NCI-H1092 treated with DMSO at 0.1 percent for 48 hours (cell line): ENCODE measurements around the gene TBC1D4.
"Not testable (repeated sequence)": the region's sequence is repeated elsewhere in the genome, so short reads cannot be mapped to it uniquely, and the experiment has no call there.

ENCODE experiments used
- DNase-seq: peaks from one replicate; lab custom pipeline; 2025; lab: John Stamatoyannopoulos, UW

The TBC1D4 gene

DNA sequence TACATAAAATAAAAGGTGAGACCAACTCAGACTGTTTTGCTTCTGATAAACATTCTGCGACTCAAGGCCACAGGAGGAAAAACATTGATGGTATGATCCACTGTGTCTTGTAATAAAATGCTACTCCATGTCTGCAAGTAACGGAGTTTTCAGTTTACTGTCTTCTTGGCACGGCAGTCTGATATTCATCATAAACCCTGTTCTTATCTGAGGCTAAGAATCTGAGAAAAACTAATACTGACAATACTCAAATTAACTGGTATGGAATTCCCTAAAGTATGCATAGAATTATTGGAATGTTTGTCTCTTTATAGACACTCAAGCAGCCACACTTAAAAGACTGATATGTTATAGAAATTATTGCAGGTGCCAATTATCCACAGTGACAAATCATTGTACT, 125.5 kb downstream of the TBC1D4 start:
- no peak for DNase-seq

DNA sequence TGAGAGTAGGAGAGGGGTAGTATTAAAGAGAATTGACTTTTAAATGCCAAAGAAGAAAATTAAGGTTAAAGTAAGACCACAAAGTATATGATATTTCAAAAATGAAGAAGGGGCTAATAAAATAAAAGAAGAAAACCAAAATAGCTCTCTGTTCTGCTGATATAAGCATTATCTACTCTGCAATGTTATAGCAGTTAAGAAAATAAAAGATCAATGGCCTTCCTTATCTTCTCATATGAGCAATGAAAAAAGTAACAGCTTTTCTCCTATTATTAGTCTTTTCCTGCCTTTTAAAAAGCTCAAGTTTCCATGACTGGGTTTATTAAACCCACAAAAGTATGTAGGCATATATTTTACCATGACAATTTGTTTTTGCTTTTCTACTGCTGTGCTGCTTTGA, 126.4 kb downstream of the TBC1D4 start:
- no peak for DNase-seq

DNA sequence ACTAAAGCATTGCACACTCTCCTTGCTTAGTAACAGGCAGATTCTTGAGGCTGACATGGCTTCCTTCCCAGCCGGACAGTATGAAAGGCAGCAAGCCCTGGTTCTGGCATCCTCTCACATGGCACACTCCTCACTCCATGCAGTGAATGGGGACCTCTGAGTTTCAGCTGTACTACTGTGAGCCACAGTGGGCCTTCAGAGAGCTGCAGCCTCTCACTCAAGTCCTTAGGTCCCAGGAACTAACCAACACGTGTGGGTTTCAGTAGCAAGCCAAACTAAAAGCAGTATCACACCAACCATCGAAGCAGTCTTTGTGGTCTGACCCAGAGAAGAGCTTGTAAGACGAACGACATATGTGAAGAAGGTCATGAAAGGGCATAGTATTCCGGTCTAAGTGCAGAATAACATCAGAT, 128.2 kb downstream of the TBC1D4 start:
- no peak for DNase-seq

DNA sequence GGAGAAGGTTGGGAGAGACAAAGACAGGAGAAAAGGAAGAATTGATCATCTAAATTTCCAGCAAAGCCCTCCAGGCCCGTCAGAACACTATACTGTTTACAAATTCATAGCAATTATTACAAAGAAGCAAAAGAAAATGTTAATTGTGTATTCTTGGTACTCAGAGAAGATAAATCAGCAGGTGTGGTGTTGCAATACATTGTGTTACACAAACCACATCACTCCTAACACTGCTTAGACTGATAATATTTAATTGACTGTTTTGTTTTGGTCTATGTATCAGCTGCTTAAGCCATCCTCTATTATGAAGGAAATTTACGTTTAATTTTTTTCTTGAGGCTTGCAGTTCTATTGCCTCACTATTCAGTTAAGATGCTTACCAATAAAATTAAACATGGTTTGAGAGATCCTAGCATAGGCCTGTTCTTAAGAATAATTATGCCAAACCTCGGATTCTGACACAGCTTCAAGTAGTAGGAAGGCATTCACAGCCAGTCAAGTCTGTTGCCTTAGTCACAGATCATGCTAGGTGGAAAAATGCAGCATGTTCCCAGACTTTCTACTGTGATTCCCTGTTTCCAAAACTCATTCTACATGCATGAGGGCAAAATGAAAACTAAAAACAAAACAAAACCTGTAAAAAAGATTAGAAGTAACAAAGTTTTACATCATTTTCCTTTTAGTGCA, 129.2 kb downstream of the TBC1D4 start:
- no peak for DNase-seq

DNA sequence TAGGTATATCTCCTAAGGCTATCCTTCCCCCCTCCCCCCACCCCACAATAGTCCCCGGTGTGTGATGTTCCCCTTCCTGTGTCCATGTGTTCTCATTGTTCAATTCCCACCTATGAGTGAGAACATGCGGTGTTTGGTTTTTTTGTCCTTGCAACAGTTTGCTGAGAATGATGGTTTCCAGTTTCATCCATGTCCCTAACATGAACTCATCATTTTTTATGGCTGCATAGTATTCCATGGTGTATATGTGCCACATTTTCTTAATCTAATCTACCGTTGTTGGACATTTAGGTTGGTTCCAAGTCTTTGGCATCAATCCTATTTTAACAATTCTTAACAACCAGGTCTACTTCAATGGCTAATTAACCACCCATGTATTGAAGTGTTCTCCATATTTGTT, 130.4 kb downstream of the TBC1D4 start:
- not testable (repeated sequence) for DNase-seq

DNA sequence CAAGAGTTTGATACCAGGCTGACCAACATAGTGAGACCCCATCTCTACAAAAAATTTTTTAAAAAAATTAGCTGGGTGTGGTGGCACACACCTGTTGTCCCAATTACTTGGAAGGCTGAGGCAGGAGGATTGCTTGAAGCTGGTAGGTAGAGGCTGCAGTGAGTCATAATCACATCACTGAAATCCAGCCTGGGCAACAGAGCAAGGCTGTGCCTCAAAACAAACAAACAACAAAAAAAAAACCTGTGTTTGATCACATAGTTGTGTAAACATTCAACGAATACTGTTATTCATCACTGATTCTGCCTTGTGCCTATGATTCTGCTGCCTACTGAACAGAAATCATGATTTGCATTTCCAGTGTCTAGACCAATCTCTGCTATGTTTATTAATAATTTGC, 134.0 kb downstream of the TBC1D4 start:
- DNase-seq: no peak

DNA sequence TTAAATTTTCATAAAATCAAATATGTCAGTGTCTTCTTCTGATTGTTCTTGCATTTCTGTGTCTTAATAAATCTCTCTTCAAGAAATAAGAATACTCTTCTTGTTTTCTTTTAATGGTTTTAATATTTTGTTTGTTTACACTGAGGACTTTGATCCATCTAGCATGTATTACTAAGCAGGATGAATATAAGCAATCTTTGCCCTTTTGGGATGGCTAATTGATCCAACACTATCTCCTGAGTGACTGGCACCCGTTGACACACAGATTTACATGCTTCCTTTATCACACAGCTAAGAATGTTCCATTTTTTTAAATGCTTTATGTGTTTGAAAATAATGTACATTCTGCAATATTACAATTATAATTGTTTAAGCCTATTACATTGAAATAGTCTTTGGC, 134.5 kb downstream of the TBC1D4 start:
- no peak for DNase-seq

DNA sequence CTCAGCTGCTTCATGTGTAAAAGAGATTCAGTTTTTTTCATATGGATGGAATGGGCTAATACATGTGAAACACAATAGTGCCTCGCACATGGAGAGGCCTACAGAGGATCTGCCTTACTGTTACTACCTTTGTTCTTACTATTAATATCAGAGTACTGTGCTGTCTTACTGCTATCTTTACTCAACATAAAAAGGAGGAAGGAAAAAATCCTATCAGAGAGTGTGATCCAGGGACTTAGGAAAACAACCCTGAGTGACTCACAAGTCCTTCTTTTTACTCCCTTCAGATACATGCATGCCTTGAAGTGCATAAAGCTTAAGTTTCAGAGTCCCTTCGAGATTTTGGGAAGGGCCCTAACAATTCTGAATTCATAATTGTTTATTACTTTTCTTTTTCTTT, 136.8 kb downstream of the TBC1D4 start:
- no peak for DNase-seq

DNA sequence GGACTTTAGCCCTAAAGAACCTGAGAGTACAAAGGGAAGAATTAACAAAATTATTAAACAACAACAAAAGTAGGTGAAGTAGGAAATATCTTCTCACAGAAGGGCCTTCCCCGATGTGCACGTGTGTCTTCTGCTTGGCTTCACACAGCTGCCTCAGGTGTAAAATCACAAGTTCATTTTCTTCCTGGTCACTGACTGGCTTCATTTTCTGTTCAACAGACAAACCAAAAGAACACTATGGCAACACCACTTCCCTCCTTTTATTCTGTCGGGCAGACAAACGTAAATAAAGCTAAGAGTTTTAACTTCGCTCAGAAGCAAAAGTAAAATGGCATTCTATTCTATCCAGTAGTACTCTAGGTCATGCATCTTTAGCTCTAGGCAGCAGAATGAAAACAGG, 140.9 kb downstream of the TBC1D4 start:
- no peak for DNase-seq

DNA sequence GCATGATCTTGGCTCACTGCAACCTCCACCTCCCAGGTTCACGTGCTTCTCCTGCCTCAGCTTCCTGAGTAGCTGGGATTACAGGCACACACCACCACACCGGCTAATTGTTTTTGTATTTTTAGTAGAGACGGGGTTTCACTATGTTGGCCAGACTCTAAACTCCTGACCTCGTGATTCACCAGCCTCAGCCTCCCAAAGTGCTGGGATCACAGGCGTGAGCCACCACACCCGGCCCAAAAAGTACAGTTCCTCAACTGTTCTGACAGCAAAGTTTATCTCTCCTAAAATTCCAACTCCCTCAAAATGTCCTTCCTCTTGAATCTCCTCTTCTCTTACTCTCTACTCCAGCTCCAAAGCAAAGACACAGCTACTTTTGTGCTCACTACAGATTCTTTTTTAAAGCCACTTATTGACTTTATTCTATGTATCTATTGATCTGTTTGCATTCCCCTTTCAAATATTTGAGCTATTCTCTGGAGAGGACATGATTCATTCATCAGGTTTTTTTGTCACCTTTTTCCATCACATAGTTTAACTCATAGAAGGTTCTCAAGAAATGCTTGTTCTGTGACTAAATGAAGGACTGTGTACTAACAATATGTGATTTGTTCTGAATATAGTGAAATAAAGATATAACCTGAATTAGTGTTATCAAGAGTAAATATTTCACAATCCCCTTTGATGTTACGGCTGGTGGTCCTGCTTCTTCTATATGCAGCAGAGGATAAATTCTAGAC, 142.2 kb downstream of the TBC1D4 start:
- no peak for DNase-seq

DNA sequence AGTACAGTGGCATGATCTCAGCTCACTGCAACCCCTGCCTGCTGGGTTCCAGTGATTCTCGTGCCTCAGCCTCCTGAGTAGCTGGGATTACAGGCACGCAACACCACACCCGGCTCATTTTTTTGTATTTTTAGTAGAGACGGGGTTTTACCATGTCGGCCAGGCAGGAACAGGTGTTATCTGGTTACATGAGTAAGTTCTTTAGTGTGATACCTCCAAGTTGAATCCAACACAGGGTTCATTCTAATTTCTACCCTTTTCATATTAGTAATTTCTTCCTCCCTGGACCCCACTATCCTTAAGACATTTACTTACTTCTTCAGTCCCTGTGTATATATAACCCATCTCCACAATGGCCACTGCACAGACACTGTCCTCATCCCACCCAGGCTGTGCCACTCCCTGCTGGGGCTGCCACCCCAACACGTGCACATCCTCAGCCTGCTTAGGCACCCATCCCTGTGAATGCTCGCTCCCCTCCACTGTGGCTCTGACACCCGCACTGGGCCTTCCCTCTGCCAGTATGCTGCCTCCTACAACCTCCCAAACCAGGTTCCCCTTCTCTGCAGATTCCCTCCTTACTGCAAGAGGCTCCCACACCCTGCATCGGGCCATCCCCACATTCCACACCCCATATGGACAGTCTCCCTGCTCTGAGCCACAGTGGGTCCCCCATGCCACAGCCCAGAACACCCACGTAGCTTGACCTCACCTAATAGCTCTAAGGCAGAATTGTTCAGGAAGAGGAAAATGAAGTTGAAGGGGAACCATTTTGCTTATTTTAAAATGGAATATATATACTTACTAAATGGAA, 147.1 kb downstream of the TBC1D4 start:
- DNase-seq: no peak

DNA sequence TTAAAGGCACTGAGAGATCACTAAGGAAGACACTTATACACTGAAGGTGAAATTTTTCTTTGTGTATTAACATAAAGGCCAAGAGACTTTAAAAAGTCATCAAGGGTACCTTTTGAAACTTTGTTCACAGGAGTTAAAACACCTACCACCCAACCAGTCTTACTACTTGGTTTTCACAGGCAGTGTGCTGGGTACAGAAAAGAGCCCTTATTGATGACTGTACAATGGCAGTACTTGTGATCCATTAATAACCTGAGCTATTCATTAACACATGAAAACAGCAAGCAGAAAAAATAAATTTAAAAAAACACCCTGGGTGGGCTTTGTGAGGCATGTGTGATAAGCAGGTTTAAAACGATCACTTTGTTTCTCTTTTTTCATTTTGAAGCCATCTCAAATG, 148.9 kb downstream of the TBC1D4 start:
- no peak for DNase-seq

DNA sequence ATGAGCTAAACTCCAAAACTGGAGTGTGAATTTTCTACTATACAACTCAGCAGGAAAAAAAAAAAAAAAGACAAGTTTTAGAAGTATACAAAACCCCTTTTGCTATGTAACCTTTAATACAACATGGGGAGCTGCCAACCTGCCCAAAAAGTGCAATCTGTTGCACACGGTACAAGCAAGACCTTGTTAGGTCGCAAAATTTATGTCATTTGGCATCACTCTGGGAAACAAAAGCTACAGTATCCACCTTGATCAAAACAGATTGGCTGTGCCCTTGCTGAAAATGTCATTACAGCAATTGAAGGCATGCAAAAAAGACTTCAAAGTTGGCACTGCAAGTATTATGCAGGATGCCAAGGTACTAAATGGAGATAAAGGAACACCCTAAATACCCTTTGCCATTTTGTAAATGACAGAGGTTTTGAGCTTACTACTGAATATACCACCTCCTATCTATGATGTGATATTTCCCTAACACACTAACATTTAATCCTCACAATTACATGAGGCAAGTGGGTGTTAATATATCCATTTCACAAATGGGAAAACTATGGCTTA, 150.1 kb downstream of the TBC1D4 start:
- no peak for DNase-seq

DNA sequence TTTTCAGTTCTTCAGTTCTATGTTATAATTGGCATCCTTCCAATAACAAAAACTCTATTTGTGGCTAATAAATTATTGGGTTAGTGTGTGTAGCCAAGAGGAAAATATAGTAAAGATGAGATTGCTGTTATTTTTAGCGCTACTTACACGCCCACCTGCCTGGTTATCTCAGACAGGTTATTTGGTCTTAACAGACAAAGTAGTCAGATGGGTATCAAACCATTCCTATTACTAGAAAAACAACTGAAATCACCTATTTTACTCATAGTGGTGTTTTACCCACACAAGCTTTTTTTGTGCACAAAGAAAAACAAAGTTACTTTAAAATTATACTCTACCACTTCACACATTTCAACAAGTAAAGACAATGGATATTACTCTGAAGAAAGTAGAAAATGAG, 151.2 kb downstream of the TBC1D4 start:
- no peak for DNase-seq

DNA sequence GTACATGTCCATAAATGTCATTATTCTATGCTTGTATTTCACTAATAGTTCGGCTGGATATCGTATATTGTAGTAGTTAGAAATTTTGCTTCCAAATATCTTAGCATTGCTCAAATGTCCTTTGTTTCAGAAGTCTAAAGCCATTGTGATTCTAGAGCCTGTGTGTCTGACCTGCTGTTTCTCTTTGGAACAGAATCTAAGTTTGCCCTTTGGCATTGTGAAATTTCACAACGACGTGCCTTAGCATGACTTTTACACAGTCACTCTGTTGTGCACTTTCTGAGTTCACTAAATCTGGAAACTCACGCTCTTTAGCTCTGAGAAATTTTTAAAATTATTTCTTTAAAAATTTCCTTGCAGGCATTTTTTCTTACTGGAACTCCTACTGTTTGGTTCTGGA, 152.2 kb downstream of the TBC1D4 start:
- no peak for DNase-seq

DNA sequence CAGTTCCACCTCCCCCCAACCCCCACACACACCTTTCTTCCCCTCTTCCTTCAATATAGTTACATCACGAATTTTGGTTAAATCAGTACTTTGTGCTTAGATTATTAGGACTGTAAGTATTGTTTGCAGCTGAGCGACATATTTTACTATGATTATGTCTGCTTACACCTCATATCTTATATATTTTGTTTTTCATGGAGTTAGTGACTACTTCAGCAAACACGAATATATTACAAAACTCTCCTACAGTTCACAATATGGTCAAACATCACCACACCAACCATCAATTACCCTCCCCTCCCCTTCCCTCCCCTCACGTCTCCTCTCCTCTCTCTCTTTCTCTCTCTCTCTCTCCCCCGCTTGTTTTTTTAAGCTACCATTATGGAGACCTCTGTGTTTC, 152.9 kb downstream of the TBC1D4 start:
- no peak for DNase-seq

DNA sequence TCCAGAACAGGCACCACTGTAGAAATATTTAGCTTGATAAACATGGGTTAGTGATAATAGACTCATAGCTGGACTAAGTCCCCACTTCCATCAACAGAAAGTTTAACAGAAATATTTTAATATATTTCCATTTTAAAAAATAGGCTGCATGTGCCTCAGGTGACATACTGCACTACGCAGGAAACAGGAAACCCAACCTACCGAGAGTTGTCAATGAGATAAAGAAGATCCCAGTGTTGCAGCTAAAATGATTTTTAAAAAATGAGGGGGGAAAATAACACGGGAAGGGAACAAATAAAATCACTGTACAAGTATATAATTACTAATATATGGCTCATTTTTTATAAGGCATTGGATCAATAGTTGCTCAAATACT, 154.8 kb downstream of the TBC1D4 start:
- DNase-seq: no peak

DNA sequence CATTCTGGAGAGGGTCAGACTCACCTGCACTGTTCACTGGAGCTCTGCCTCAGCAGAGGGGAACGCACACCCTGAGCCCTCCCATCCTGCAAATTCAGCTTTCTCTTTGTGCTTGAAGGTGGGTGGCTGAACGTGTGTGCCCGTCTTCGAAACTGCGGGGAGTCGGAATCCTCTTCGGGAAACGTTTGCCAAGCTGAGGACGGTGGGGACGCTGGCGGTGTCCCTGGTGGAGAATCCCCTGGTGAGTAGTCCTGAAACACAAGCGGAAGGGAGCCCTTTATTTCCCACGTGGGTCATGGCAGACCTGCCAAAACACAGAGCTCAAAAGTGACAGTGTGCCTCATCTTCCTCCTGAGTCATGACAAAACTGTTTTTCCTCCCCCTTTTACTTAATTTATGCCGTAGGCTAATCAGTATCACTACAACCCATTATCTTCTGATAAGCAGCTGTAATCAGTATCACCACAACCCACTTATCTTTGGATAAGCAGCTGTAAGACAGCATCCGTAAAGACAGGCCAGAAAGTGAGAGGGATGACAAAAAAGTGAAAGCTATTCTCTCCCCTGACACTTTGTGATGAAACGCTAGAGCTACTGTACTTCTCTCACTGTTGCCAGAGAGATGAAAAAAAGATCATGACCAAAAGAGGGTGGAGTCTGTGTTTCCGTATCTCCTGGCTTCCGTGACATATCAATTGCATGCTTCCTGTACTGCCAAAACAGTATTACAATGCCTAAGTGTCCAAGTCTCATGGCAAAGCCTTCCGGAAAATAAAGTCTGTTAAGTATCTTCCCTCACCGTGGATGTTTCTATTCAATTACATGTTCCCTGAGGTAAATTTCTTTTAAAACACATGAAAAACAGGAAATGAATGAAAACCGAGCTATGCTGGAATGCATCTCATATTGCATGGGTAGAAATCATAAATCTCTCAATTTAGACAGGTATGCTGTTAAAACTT, 155.5 kb downstream of the TBC1D4 start:
- DNase-seq: no peak

DNA sequence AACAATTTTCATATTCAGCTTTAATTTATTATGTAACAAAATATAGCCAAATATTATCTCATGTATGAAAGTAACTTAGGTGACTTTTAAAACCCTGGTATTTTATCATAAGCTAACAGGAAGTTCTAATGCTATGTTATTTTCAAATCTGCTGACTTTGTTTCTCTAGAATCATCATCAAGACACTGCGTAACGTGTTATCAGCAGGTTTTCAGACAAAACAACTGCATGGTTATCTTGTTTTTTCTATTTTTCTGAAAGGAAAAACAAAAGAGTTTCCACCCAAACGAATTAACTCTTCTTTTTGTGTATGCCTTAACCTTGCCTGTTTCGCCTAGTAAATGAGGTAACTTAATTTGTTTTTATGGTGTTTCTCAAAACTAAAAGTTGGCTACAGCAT, 156.3 kb downstream of the TBC1D4 start:
- DNase-seq: no peak

DNA sequence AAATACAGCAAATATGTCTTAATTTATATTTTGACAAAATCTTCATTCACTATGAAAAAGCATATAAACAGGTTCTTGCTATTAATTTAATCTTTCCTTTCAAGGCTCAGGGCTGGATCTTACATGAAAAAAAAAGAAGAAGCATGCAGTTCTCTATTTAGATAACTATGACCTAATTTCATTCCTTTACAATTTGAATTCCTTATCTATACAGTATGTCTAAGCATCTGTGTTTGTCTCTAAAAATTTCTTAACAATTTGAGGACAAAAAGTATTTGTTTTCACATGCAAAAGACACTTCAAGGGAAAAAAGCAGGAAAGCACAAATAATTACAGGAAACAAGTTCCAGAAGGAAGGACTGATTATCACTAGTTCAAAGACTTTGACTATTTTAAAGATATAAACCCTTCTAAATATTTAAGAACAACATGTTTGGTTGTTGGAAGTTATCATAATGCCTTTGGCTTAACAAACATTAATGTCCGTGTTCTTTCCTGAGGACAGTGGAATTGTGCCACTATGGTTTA, 157.5 kb downstream of the TBC1D4 start:
- no peak for DNase-seq

DNA sequence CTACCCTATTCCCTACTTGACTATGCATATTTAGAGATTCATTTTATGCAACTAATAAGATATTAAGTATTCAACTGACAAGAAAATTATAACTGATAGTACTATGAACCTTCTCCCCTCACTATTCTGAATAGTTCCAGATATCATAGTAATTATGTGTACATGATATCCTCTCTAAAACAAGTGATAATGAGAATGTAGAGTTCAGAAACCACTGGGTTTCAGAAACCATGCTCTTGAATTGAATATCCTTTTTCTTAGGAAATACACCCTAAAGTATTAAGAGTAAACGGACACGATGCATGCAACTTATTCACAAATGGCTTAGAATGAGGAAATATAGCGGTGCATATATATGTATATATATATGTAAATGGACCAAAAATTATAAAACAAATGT, 160.9 kb downstream of the TBC1D4 start:
- DNase-seq: no peak
